NK-92 treated with Interleukin-12 subunit alpha and Interleukin-12 subunit beta, amount 100 ng/mL, for 24 hours (cell line): ENCODE results near the gene ATG9A.
"Not testable (repeated sequence)": the region's sequence is repeated elsewhere in the genome, so short reads cannot be mapped to it uniquely, and the experiment has no call there.

ENCODE experiments used
- DNase-seq: peaks from one replicate; lab custom pipeline; 2025; lab: John Stamatoyannopoulos, UW

ATG9A gene

GRCh38 chr2:219205981-219206327 lies 23.5 kb downstream of the ATG9A start:
- DNase-seq: no peak

- DNase-seq: no peak
These were observed 24.3 kb downstream of the ATG9A start for GRCh38 chr2:219205165-219205538.

- DNase-seq: no peak
These were observed 24.8 kb downstream of the ATG9A start for GRCh38 chr2:219204425-219205164.

- DNase-seq: not testable (repeated sequence)
These were observed 28.1 kb downstream of the ATG9A start for GRCh38 chr2:219201331-219201730.

GRCh38 chr2:219200502-219201326 lies 28.7 kb downstream of the ATG9A start:
- not testable (repeated sequence) for DNase-seq

- DNase-seq: no peak
These were observed 29.8 kb downstream of the ATG9A start for GRCh38 chr2:219199470-219200211.

- DNase-seq: no peak
These were observed 30.5 kb downstream of the ATG9A start for GRCh38 chr2:219198974-219199373.

GRCh38 chr2:219197388-219197787 lies 32.0 kb downstream of the ATG9A start:
- no peak for DNase-seq

GRCh38 chr2:219186754-219187456 lies 42.5 kb downstream of the ATG9A start:
- DNase-seq: no peak

- DNase-seq: no peak
These were observed 45.3 kb downstream of the ATG9A start for GRCh38 chr2:219184121-219184520.

- no peak for DNase-seq
These were observed 46.2 kb downstream of the ATG9A start for GRCh38 chr2:219183151-219183772.

GRCh38 chr2:219182331-219183150 lies 46.9 kb downstream of the ATG9A start:
- DNase-seq: no peak

GRCh38 chr2:219181531-219181930 lies 47.9 kb downstream of the ATG9A start:
- no peak for DNase-seq

- no peak for DNase-seq
These were observed 48.5 kb downstream of the ATG9A start for GRCh38 chr2:219180961-219181360.

GRCh38 chr2:219179601-219180465 lies 49.6 kb downstream of the ATG9A start:
- no peak for DNase-seq

GRCh38 chr2:219178377-219179175 lies 50.9 kb downstream of the ATG9A start:
- peak; percentile 64 for DNase-seq

GRCh38 chr2:219177552-219178376 lies 51.7 kb downstream of the ATG9A start, which contains the start of gene RETREG2:
Gene RETREG2, plus strand, starts transcription at chr2:219178275. Its CDS starts 78 bp downstream, at chr2:219178353.
- peak; percentile 92 for DNase-seq
